ENCODE results near the gene FBN1. TPM values are rescaled to one million over a fixed set of nuclear protein-coding genes. Genes with fewer than 3 reads are reported as not detected.

FBN1 gene
- 22.1 and 24.3 TPM in 2 replicates for total RNA-seq
- long read RNA-seq, partial matches to known transcripts: 10 of 12 reads
- long read RNA-seq, other reads (novel, unspliced or antisense): 2 of 12 reads

DNA sequence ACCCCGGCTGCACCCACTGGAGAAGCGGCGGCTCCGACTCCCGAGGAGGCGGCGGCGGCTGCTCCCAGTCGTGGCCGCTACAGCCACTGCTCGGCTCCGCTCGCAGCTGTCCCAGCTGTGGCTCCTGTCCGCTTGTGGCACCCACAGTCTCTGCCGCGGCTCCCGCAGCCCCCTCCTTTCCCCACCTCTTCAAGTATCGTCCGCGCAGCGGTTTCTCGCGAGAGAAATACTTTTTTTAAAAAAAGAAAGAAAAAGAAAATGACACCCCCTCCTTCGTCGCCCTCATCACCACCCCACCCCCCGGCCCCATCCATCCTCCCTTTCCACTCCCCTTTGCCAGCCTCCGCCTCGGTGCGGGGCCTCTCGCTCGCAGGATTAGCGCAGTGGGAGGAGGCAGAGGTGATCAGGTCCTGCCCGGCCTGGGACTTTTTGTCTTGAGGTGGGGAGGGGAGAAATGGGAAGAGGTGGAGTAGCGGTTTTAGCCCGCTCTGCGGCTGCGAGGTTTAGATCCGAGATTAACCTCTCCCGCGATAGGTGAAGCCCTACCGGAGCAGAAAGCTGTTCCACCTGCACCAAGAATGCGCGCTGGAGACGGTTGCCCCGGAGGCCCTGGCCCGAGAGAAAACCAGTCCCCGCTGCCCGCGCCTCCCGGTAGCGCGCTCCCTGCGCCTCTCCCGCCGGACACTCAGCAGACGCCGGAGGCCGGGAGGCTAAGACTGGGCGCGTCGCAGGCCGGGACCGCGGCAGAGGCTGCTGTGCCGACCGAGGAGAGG is at the start of gene FBN1:
Gene FBN1, minus strand, starts transcription at position 152 of the 773 bp plus-strand sequence. CDS start 940 bp downstream, outside the sequence.
- H3K4me3 Mint-ChIP-seq: peak within 1 kb of the TSS; percentile 87
- H3K9me3 Mint-ChIP-seq: no peaks in the 10 kb centered on the region
- TF ChIP-seq, protein P1, sequence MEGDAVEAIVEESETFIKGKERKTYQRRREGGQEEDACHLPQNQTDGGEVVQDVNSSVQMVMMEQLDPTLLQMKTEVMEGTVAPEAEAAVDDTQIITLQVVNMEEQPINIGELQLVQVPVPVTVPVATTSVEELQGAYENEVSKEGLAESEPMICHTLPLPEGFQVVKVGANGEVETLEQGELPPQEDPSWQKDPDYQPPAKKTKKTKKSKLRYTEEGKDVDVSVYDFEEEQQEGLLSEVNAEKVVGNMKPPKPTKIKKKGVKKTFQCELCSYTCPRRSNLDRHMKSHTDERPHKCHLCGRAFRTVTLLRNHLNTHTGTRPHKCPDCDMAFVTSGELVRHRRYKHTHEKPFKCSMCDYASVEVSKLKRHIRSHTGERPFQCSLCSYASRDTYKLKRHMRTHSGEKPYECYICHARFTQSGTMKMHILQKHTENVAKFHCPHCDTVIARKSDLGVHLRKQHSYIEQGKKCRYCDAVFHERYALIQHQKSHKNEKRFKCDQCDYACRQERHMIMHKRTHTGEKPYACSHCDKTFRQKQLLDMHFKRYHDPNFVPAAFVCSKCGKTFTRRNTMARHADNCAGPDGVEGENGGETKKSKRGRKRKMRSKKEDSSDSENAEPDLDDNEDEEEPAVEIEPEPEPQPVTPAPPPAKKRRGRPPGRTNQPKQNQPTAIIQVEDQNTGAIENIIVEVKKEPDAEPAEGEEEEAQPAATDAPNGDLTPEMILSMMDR (conservative IDR thresholded peaks at IDR 0.05): no peak
- H3K36me3 Mint-ChIP-seq (ENCODE audit: low read depth): no peaks in the 10 kb centered on the region
- peak within 1 kb of the TSS; percentile 43 for H3K27ac Mint-ChIP-seq (ENCODE audit: unreplicated experiment)
- peaks cover 12% of the 10 kb centered on the region for H3K27me3 Mint-ChIP-seq (ENCODE audit: low read depth)
- peak; percentile 68 for DNase-seq (ENCODE audit: low read depth, low spot score)
- peaks cover 31% of the 10 kb centered on the region for H3K4me1 Mint-ChIP-seq

DNA sequence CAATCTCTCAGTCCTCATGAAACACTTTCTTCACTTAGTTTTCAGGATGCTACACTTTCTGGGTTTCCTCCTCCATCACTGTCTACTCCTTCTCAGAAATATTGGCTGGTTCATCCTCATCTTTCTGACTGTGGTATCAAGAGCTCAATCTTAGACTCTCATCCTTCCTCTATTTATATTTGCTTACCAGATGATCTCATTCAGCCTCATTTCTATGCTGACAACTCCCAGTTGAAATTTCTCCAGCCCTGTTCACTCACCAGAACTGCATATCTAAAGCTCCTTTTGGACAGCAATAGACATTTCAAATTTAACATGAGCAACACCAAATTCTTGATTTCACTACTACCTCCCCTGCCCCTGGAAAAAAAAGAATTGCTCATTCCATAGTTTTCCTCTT is 48.0 kb upstream of the FBN1 start:
- Mint-ChIP-seq H3K27ac (ENCODE audit: unreplicated experiment) (no peak overlapping the region), H3K36me3 (ENCODE audit: low read depth) (no peaks in the 10 kb centered on the region), H3K27me3 (ENCODE audit: low read depth) (no peaks in the 10 kb centered on the region), H3K4me1 (no peaks in the 10 kb centered on the region), H3K4me3 (no peak overlapping the region), H3K9me3 (peaks cover 5% of the 10 kb centered on the region)
- TF ChIP-seq, protein P1 (conservative IDR thresholded peaks at IDR 0.05): no peak
- no peak for DNase-seq (ENCODE audit: low read depth, low spot score)

DNA sequence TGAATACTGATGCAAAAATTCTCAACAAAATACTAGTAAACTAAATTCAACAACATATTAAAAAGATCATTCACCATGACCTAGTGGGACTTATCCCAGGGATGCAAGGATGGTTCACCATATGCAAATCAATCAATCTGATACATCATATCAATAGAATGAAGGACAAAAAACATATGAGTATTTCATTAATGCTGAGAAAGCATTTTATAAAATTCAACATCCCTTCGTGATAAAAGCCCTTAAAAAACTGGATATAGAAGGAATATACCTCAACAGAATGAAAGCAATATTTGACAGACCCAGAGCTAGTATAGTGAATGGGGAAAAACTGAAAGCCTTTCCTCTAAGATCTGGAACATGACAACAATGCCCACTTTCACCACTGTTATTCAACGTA is 43.0 kb upstream of the FBN1 start:
- H3K27ac Mint-ChIP-seq (ENCODE audit: unreplicated experiment): no peak overlapping the region
- TF ChIP-seq, protein P1 (conservative IDR thresholded peaks at IDR 0.05): no peak
- H3K4me3 Mint-ChIP-seq: no peak overlapping the region
- DNase-seq (ENCODE audit: low read depth, low spot score): no peak
- no peaks in the 10 kb centered on the region for H3K27me3 Mint-ChIP-seq (ENCODE audit: low read depth)
- peaks cover 12% of the 10 kb centered on the region for H3K36me3 Mint-ChIP-seq (ENCODE audit: low read depth)
- H3K4me1 Mint-ChIP-seq: no peaks in the 10 kb centered on the region
- H3K9me3 Mint-ChIP-seq: peaks cover 14% of the 10 kb centered on the region

DNA sequence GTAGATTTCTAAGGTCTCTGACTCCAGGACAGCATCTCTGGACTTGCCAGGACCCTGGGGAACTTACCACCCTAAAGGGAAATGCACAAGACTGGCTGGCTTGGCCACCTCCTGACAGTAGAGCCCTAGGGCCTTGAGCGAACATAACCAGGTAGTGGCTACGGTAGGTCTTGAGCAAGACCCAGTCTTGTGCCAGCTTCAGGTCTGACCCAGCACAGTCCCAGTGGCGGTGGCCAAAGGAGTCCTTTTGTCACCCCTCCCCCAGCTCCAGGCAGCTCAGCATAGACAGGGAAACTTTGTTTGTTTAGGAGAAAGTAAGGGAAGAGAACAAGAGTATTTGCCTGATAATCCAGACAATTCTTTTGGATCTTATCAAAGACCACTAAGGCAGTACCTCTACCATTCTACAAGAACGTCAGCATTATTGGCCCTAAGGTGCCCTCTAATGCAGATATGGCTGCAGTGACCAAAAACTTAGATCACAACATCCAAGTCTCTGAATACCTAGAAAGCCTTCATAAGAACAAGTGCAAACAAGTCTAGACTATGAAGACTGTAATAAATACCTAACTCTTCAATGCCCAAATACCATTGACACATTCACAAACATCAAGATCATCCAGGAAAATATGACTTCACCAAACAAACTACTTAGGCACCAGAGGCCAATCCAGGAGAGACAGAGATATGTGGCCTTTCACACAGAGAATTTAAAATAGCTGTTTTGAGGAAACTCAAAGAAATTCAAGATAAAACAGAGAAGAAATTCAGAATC is 38.7 kb upstream of the FBN1 start:
- Mint-ChIP-seq H3K27me3 (ENCODE audit: low read depth) (no peaks in the 10 kb centered on the region), H3K4me3 (no peak overlapping the region), H3K9me3 (peaks cover 9% of the 10 kb centered on the region), H3K36me3 (ENCODE audit: low read depth) (peaks cover 12% of the 10 kb centered on the region), H3K4me1 (no peaks in the 10 kb centered on the region), H3K27ac (ENCODE audit: unreplicated experiment) (no peak overlapping the region)
- no peak for DNase-seq (ENCODE audit: low read depth, low spot score)
- TF ChIP-seq, protein P1 (conservative IDR thresholded peaks at IDR 0.05): no peak

DNA sequence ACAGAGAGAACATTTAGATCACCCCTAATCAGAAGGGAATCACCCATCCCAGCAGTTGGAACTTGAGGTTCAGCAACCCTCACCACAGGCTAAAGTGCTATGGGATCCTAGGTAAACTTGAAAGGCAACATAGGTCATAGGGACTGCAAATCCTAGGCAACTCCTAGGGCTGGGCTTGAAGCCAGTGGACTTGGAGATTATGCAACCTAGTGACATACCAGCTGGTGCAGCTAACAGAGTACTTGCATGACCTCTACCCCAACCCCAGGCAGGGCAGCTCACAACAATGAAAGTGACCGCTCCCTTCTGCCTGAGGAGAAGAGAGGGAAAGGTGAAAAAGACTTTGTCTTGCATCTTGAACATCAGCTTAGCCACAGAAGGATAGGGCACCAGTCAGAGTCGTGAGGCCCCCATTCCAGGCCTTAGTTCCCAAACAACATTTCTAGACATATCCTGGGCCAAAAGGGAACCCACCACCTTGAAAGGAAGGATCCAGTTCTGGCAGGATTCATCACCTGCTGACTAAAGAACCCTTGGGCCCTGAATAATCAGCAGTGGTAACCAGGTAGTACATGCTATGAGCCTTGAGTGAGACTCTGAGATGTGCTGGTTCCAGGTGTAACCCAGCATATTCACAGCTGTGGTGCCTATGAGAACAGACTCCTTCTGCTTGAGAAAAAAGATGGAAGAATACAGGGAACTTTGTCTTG is 37.6 kb upstream of the FBN1 start:
- Mint-ChIP-seq H3K4me3 (no peak overlapping the region), H3K9me3 (peaks cover 9% of the 10 kb centered on the region), H3K27me3 (ENCODE audit: low read depth) (no peaks in the 10 kb centered on the region), H3K27ac (ENCODE audit: unreplicated experiment) (no peak overlapping the region), H3K4me1 (no peaks in the 10 kb centered on the region), H3K36me3 (ENCODE audit: low read depth) (peaks cover 10% of the 10 kb centered on the region)
- DNase-seq (ENCODE audit: low read depth, low spot score): no peak
- TF ChIP-seq, protein P1 (conservative IDR thresholded peaks at IDR 0.05): no peak
